Mesendoderm (in vitro differentiated cells): Measurements from ENCODE around the gene SEC61A1.

Experiments
- DNase-seq: peaks from one replicate; pipeline ENCODE4 v3.0.0; 2013
- H2AK5ac ChIP-seq: 2 replicates; pipeline ENCODE4 v1.6.1; 2013; ENCODE audit warnings: low read length, inconsistent platforms
- H2BK120ac ChIP-seq: 2 replicates; pipeline ENCODE4 v1.6.1; 2013; ENCODE audit warnings: low read depth, mild to moderate bottlenecking, low read length, moderate library complexity, mixed read lengths
- H2BK15ac ChIP-seq: replicated peaks from 2 replicates; pipeline ENCODE4 v1.6.1; 2013; ENCODE audit warnings: low read depth, mild to moderate bottlenecking, moderate library complexity
- H2BK5ac ChIP-seq: 2 replicates; pipeline ENCODE4 v1.6.1; 2013; ENCODE audit warnings: low read length, inconsistent platforms
- H3K18ac ChIP-seq: 2 replicates; pipeline ENCODE4 v1.6.1; 2013; ENCODE audit warnings: mild to moderate bottlenecking, low read length, mixed read lengths
- H3K23ac ChIP-seq: one replicate; pipeline ENCODE4 v1.6.1; 2013; ENCODE audit warnings: low read length
- H3K27ac ChIP-seq: 2 replicates; pipeline ENCODE4 v1.5.1; 2013; ENCODE audit warnings: low read depth, mild to moderate bottlenecking, inconsistent platforms, low read length, moderate library complexity
- H3K27me3 ChIP-seq: 2 replicates; pipeline ENCODE4 v1.6.1; 2013; ENCODE audit warnings: low read length, control low read depth, mild to moderate bottlenecking, inconsistent platforms; ENCODE audit not compliant: insufficient read depth, poor library complexity
- H3K36me3 ChIP-seq: 2 replicates; pipeline ENCODE4 v1.6.1; 2013; ENCODE audit warnings: low read length, inconsistent platforms; ENCODE audit not compliant: control insufficient read depth, insufficient read depth
- H3K4ac ChIP-seq: one replicate; pipeline ENCODE4 v1.6.1; 2013; ENCODE audit warnings: low read depth, mild to moderate bottlenecking, low read length, moderate library complexity
- H3K4me1 ChIP-seq: 2 replicates; pipeline ENCODE4 v1.6.1; 2013; ENCODE audit warnings: low read depth, low read length, inconsistent platforms; ENCODE audit not compliant: control insufficient read depth
- H3K4me2 ChIP-seq: 2 replicates; pipeline ENCODE4 v1.6.1; 2013; ENCODE audit warnings: low read length
- H3K4me3 ChIP-seq: 2 replicates; pipeline ENCODE4 v1.5.1; 2013; ENCODE audit warnings: mild to moderate bottlenecking, low read length
- H3K56ac ChIP-seq: one replicate; pipeline ENCODE4 v1.6.1; 2013; ENCODE audit warnings: low read length
- H3K79me1 ChIP-seq: 2 replicates; pipeline ENCODE4 v1.6.1; 2013; ENCODE audit warnings: low read length, inconsistent platforms
- H3K79me2 ChIP-seq: 2 replicates; pipeline ENCODE4 v1.6.1; 2013; ENCODE audit warnings: mild to moderate bottlenecking, low read length; ENCODE audit not compliant: control insufficient read depth, insufficient read depth
- H3K9ac ChIP-seq: 2 replicates; pipeline ENCODE4 v1.6.1; 2013; ENCODE audit warnings: low read length, inconsistent platforms
- H4K5ac ChIP-seq: one replicate; pipeline ENCODE4 v1.6.1; 2013; ENCODE audit warnings: low read length
- H4K8ac ChIP-seq: one replicate; pipeline ENCODE4 v1.6.1; 2013; ENCODE audit warnings: low read depth, mild to moderate bottlenecking, control low read depth, low read length, moderate library complexity
- WGBS: extraction: QIAGEN DNeasy Blood & Tissue Kit; methylation state at CpG from one replicate; pipeline ENCODE4 v1.1.7; 2013; ENCODE audit warnings: low lambda C conversion rate, missing lambda C conversion rate; ENCODE audit not compliant: insufficient coverage; ENCODE audit errors: extremely low coverage; 5-methylcytosine and 5-hydroxymethylcytosine counted together

Gene SEC61A1

GRCh38 chr3:128052595-128053351, 536 bp downstream of the SEC61A1 start:
- WGBS: no CpG with 5 or more reads among the region's 33 CpGs
- H2BK15ac ChIP-seq: no peak overlapping the region
- peaks cover 4% of the 10 kb centered on the region for H3K36me3 ChIP-seq
- peak overlapping the region; percentile 77 for H3K4me3 ChIP-seq
- peak overlapping the region; percentile 68 for H3K4me2 ChIP-seq
- peak overlapping the region; percentile 95 for H3K56ac ChIP-seq
- no peak overlapping the region for H2BK120ac ChIP-seq
- H3K4me1 ChIP-seq: peaks cover 10% of the 10 kb centered on the region
- peak overlapping the region; percentile 90 for H3K4ac ChIP-seq
- no peaks in the 10 kb centered on the region for H3K27me3 ChIP-seq
- H4K5ac ChIP-seq: peak overlapping the region; percentile 15
- peak overlapping the region; percentile 37 for H2BK5ac ChIP-seq
- peak overlapping the region; percentile 72 for H3K9ac ChIP-seq
- peak overlapping the region; percentile 94 for H4K8ac ChIP-seq
- no peak overlapping the region for H3K23ac ChIP-seq
- H3K18ac ChIP-seq: peak overlapping the region; percentile 84
- H3K79me1 ChIP-seq: peaks cover 14% of the 10 kb centered on the region
- DNase-seq: no peak
- H2AK5ac ChIP-seq: no peak overlapping the region
- peak overlapping the region; percentile 68 for H3K27ac ChIP-seq
- peaks cover 32% of the 10 kb centered on the region for H3K79me2 ChIP-seq

- Histone ChIP-seq H3K9ac (peak overlapping the region; percentile 72), H3K79me1 (peaks cover 14% of the 10 kb centered on the region), H3K27ac (no peak overlapping the region), H3K36me3 (peaks cover 6% of the 10 kb centered on the region), H4K5ac (no peak overlapping the region), H2BK5ac (no peak overlapping the region), H2BK120ac (no peak overlapping the region), H3K4me1 (peaks cover 10% of the 10 kb centered on the region), H2AK5ac (no peak overlapping the region), H3K23ac (no peak overlapping the region), H3K4me2 (peak overlapping the region; percentile 68), H3K79me2 (peaks cover 32% of the 10 kb centered on the region), H3K27me3 (no peaks in the 10 kb centered on the region), H4K8ac (no peak overlapping the region), H3K4me3 (no peak overlapping the region), H2BK15ac (no peak overlapping the region), H3K4ac (no peak overlapping the region), H3K56ac (peak overlapping the region; percentile 95), H3K18ac (no peak overlapping the region)
- no peak for DNase-seq
- no CpG with 5 or more reads among the region's 6 CpGs for WGBS
Measured at GRCh38 chr3:128053614-128054013, 1.4 kb downstream of the SEC61A1 start.

DNA sequence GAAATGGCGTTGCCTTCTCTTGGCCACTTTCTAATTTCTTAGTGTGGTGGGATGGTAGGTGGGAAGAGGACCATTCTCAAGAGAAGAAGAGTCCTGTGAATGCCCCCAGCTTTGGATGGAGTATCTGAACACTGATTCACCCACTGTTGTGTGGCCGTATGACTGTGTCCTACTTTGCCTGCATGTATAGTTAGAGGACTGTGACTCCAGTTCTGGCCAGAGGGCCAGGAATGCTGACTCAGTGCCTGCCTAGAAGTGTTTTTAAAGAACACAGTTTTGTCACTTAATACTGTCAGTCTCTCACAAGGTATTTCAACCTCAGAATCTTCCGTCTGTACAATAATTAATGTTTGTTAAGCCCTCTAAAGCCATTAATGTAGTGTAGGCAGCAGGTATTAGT, 2.1 kb downstream of the SEC61A1 start:
- H4K8ac ChIP-seq: no peak overlapping the region
- peaks cover 7% of the 10 kb centered on the region for H3K36me3 ChIP-seq
- peak overlapping the region; percentile 68 for H3K4me2 ChIP-seq
- no peak overlapping the region for H3K27ac ChIP-seq
- peak overlapping the region; percentile 2 for H3K56ac ChIP-seq
- no peak overlapping the region for H2AK5ac ChIP-seq
- no peak overlapping the region for H4K5ac ChIP-seq
- H3K18ac ChIP-seq: no peak overlapping the region
- H3K4ac ChIP-seq: no peak overlapping the region
- H3K4me3 ChIP-seq: no peak overlapping the region
- H3K27me3 ChIP-seq: no peaks in the 10 kb centered on the region
- no peak overlapping the region for H3K23ac ChIP-seq
- DNase-seq: no peak
- no peak overlapping the region for H2BK120ac ChIP-seq
- no peak overlapping the region for H2BK5ac ChIP-seq
- H3K79me1 ChIP-seq: peaks cover 14% of the 10 kb centered on the region
- peaks cover 32% of the 10 kb centered on the region for H3K79me2 ChIP-seq
- WGBS: no CpG with 5 or more reads among the region's 3 CpGs
- peaks cover 10% of the 10 kb centered on the region for H3K4me1 ChIP-seq
- no peak overlapping the region for H2BK15ac ChIP-seq
- peak overlapping the region; percentile 72 for H3K9ac ChIP-seq

DNA sequence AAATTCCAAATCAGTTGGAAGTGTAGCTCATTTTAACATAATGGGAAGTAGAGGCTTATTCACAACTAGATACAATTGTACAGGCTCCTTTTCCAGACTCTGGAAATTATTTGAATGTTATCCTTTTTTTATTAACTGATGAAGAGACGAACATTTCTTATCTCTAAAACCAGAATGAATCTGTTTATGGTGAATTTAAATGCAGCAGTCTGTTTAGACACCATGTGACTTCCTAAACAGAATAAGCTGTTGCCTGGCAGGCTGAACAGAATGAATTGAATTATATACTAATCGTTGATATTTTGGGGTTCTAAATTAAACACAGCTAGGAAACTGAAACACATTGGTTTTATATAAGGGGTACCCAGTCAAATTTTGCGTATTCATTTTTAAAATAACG, 4.0 kb downstream of the SEC61A1 start:
- Histone ChIP-seq H3K27ac (no peak overlapping the region), H2BK15ac (no peak overlapping the region), H3K79me1 (peaks cover 14% of the 10 kb centered on the region), H3K79me2 (peaks cover 32% of the 10 kb centered on the region), H3K36me3 (peaks cover 17% of the 10 kb centered on the region), H3K56ac (no peak overlapping the region), H3K18ac (no peak overlapping the region), H2BK120ac (no peak overlapping the region), H3K23ac (no peak overlapping the region), H3K4me1 (peaks cover 8% of the 10 kb centered on the region), H4K5ac (no peak overlapping the region), H3K4me3 (no peak overlapping the region), H3K4ac (no peak overlapping the region), H3K4me2 (no peak overlapping the region), H2AK5ac (no peak overlapping the region), H3K9ac (no peak overlapping the region), H3K27me3 (no peaks in the 10 kb centered on the region), H4K8ac (no peak overlapping the region), H2BK5ac (no peak overlapping the region)
- WGBS: no CpG with 5 or more reads among the region's 4 CpGs
- no peak for DNase-seq

DNA sequence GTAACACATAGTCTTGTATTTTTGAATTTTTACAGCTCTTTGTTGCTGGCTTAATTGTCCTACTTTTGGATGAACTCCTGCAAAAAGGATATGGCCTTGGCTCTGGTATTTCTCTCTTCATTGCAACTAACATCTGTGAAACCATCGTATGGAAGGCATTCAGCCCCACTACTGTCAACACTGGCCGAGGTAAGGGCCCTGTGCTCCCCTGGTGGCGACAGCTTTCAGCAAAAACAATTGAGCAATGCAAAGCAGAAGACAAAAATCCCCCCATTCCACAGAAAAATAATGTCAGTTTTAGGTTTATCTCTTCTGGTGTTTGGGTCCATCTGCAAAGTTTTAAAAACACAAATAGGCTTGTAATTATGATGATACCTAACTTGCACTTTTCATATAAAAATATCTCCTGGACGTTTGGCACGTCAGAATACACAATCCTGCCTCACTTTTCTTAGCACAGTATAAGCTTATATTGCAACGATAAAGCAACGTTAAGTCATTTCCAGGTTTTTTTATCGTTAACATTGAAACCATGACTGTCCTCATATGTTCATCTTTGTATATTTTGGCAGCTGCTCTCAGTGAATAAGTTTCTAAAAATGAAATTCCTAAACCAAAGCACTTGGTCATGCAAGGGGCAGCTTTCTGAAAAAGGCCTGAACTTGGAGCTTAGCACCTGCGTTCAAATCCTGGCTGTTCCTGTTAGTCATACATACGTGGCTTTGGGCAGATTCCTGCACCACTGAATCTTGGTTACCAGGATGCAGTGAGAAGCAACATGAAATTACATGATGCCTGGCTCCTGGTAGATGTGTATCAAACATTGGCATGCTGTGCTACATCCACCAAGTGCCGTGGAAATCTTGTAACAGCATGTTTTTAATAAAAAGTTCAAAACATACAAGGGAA, 8.5 kb downstream of the SEC61A1 start:
- WGBS: no CpG with 5 or more reads among the region's 11 CpGs
- Histone ChIP-seq H3K27ac (no peak overlapping the region), H3K79me1 (peaks cover 4% of the 10 kb centered on the region)

More for the DNA sequence above, 8.5 kb downstream of the SEC61A1 start:
- Histone ChIP-seq H2AK5ac (no peak overlapping the region), H3K4me3 (no peak overlapping the region), H3K36me3 (peaks cover 28% of the 10 kb centered on the region), H4K5ac (no peak overlapping the region), H3K56ac (no peak overlapping the region), H2BK15ac (no peak overlapping the region), H2BK5ac (no peak overlapping the region), H3K4me1 (no peaks in the 10 kb centered on the region), H2BK120ac (no peak overlapping the region), H3K79me2 (no peaks in the 10 kb centered on the region), H3K18ac (no peak overlapping the region), H3K27me3 (no peaks in the 10 kb centered on the region), H4K8ac (no peak overlapping the region), H3K23ac (no peak overlapping the region), H3K9ac (no peak overlapping the region), H3K4me2 (no peak overlapping the region), H3K4ac (no peak overlapping the region)
- DNase-seq: no peak
